ENCODE data around the gene RABGAP1L.

- TF ChIP-seq POLR2A (IDR thresholded peaks at IDR 0.05) (no peak), EP300 (IDR thresholded peaks at IDR 0.05) (no peak)
These were observed 84.7 kb downstream of the RABGAP1L start for GRCh38 chr1:174244017-174244416.
